ENCODE measurements around the gene EPB41L3.

Gene EPB41L3

GRCh38 chr18:5420906-5421305 lies 122.9 kb downstream of the EPB41L3 start:
- no peak for ATAC-seq
- no peak for TF ChIP-seq ZFP30 (CRISPR knock-in tag; IDR thresholded peaks at IDR 0.05)
- TF ChIP-seq POU6F1 (CRISPR knock-in tag; IDR thresholded peaks at IDR 0.05; ENCODE audit: borderline replicate concordance, low read depth) = no peak
- no peak for TF ChIP-seq PATZ1 (CRISPR knock-in tag; IDR thresholded peaks at IDR 0.05; ENCODE audit: borderline replicate concordance)
- no peak for TF ChIP-seq TOX (CRISPR knock-in tag; IDR thresholded peaks at IDR 0.05; ENCODE audit: borderline replicate concordance)
- TF ChIP-seq GLIS3 (CRISPR knock-in tag; IDR thresholded peaks at IDR 0.05) = no peak
- TF ChIP-seq BACH2 (CRISPR knock-in tag; IDR thresholded peaks at IDR 0.05; ENCODE audit: borderline replicate concordance) = no peak
- no peak for TF ChIP-seq SNAI2 (CRISPR knock-in tag; IDR thresholded peaks at IDR 0.05)
- TF ChIP-seq ZC3H10 (CRISPR knock-in tag; IDR thresholded peaks at IDR 0.05) = no peak
- no peak for TF ChIP-seq TCF4 (CRISPR knock-in tag; IDR thresholded peaks at IDR 0.05; ENCODE audit: borderline replicate concordance)
- TF ChIP-seq CSDC2 (CRISPR knock-in tag; IDR thresholded peaks at IDR 0.05) = no peak
- TF ChIP-seq ARNTL (CRISPR knock-in tag; IDR thresholded peaks at IDR 0.05; ENCODE audit: borderline replicate concordance, low read depth) = no peak
- TF ChIP-seq CSRNP3 (CRISPR knock-in tag; IDR thresholded peaks at IDR 0.05) = no peak
- TF ChIP-seq PPARA (CRISPR knock-in tag; IDR thresholded peaks at IDR 0.05; ENCODE audit: borderline replicate concordance) = no peak
- no peak for TF ChIP-seq ZNF8 (CRISPR knock-in tag; IDR thresholded peaks at IDR 0.05)
- no peak for TF ChIP-seq CREB5 (CRISPR knock-in tag; IDR thresholded peaks at IDR 0.05; ENCODE audit: low read depth)

GRCh38 chr18:5419601-5420000 lies 124.2 kb downstream of the EPB41L3 start:
- ATAC-seq = no peak
- TF ChIP-seq TSHZ2 (CRISPR knock-in tag; IDR thresholded peaks at IDR 0.05) (no peak), TOX (CRISPR knock-in tag; IDR thresholded peaks at IDR 0.05; ENCODE audit: borderline replicate concordance) (no peak), ESRRG (CRISPR knock-in tag; IDR thresholded peaks at IDR 0.05) (no peak), ZFP30 (CRISPR knock-in tag; IDR thresholded peaks at IDR 0.05) (no peak), CSDC2 (CRISPR knock-in tag; IDR thresholded peaks at IDR 0.05) (no peak), ARNTL (CRISPR knock-in tag; IDR thresholded peaks at IDR 0.05; ENCODE audit: borderline replicate concordance, low read depth) (no peak), ZNF565 (CRISPR knock-in tag; conservative IDR thresholded peaks at IDR 0.05; ENCODE audit: low read depth) (no peak), ZNF70 (CRISPR knock-in tag; IDR thresholded peaks at IDR 0.05) (no peak), SNAI2 (CRISPR knock-in tag; IDR thresholded peaks at IDR 0.05) (no peak), ISL1 (CRISPR knock-in tag; IDR thresholded peaks at IDR 0.05) (no peak), OSR1 (CRISPR knock-in tag; IDR thresholded peaks at IDR 0.05) (no peak)

- ATAC-seq = no peak
- no peak for TF ChIP-seq TCF4 (CRISPR knock-in tag; IDR thresholded peaks at IDR 0.05; ENCODE audit: borderline replicate concordance)
- no peak for TF ChIP-seq RARB (CRISPR knock-in tag; IDR thresholded peaks at IDR 0.05)
- TF ChIP-seq ESRRG (CRISPR knock-in tag; IDR thresholded peaks at IDR 0.05) = no peak
- TF ChIP-seq ZNF70 (CRISPR knock-in tag; IDR thresholded peaks at IDR 0.05) = no peak
- no peak for TF ChIP-seq OSR1 (CRISPR knock-in tag; IDR thresholded peaks at IDR 0.05)
- no peak for TF ChIP-seq ZFP30 (CRISPR knock-in tag; IDR thresholded peaks at IDR 0.05)
Measured at GRCh38 chr18:5419030-5419429, 124.8 kb downstream of the EPB41L3 start.
